CD4-positive, alpha-beta T cell (primary cell): ENCODE results near the gene EDEM2. TPM values are rescaled to one million over a fixed set of nuclear protein-coding genes. Genes with fewer than 3 reads are reported as not detected.

ENCODE experiments used
- ATAC-seq: fragments of 200-7000 bp; cut with Tn5 transposase; one replicate; pipeline ENCODE4 v1.10.0; 2022; ENCODE audit warnings: mild to moderate bottlenecking; ENCODE audit not compliant: poor library complexity
- CTCF ChIA-PET: fragments of 350-600 bp; sonication (Branson Sonifier 250); formaldehyde crosslinking; loops from one replicate; lab custom pipeline; 2021; ENCODE audit warnings: antibody characterized with exemption, inconsistent platforms; lab: Charles Lee
- POLR2A ChIA-PET: fragments of 350-600 bp; sonication (Branson Sonifier 250); formaldehyde crosslinking; loops from one replicate; lab custom pipeline; 2021; ENCODE audit warnings: antibody characterized with exemption, inconsistent platforms; lab: Charles Lee
- DNase-seq, 14 experiments: peaks; one replicate each; pipeline ENCODE4 v3.0.0-alpha.2; 2013 to 2020; ENCODE audit warnings: mixed read lengths in 2 of 14
- H3K27ac ChIP-seq, 2 donors: one replicate each; pipeline versions ENCODE4 v1.5.1 to v1.7.0; 2013; ENCODE audit warnings: low read length in 2 of 2, low read depth in 1 of 2, mild to moderate bottlenecking in 1 of 2
- H3K27me3 ChIP-seq, 2 experiments: 1 replicate in 1 of 2; 2 replicates in 1 of 2; pipeline versions ENCODE4 v1.6.1 to v1.7.0; 2013; ENCODE audit warnings: low read length in 2 of 2, control low read depth in 1 of 2, mild to moderate bottlenecking in 1 of 2, moderate library complexity in 1 of 2; ENCODE audit not compliant: insufficient read depth in 2 of 2, control insufficient read depth in 1 of 2
- H3K36me3 ChIP-seq: one replicate; pipeline ENCODE4 v1.6.1; 2013; ENCODE audit warnings: low read length, control low read depth; ENCODE audit not compliant: insufficient read depth
- H3K4me1 ChIP-seq: one replicate; pipeline ENCODE4 v1.6.1; 2013; ENCODE audit warnings: low read length, control low read depth; ENCODE audit not compliant: insufficient read depth
- H3K4me3 ChIP-seq: one replicate; pipeline ENCODE4 v1.5.1; 2013; ENCODE audit warnings: mild to moderate bottlenecking, low read length, moderate library complexity
- H3K9me3 ChIP-seq, 2 experiments: 1 replicate in 1 of 2; 2 replicates in 1 of 2; pipeline versions ENCODE4 v1.6.1 to v1.7.0; 2013; ENCODE audit warnings: low read length in 2 of 2, mild to moderate bottlenecking in 2 of 2, control low read depth in 1 of 2, moderate library complexity in 1 of 2; ENCODE audit not compliant: control insufficient read depth in 1 of 2, insufficient read depth in 1 of 2
- H3K27ac Mint-ChIP-seq: one replicate; pipeline ENCODE4 v1.8.0; 2020; ENCODE audit warnings: mixed read lengths
- H3K27me3 Mint-ChIP-seq: one replicate; pipeline ENCODE4 v1.8.0; 2021; ENCODE audit warnings: mixed read lengths
- H3K36me3 Mint-ChIP-seq: one replicate; pipeline ENCODE4 v1.8.0; 2021; ENCODE audit warnings: low read depth, mixed read lengths
- H3K4me1 Mint-ChIP-seq: one replicate; pipeline ENCODE4 v1.8.0; 2021; ENCODE audit warnings: low read depth, mixed read lengths
- H3K4me3 Mint-ChIP-seq: one replicate; pipeline ENCODE4 v1.8.0; 2020; ENCODE audit warnings: mild to moderate bottlenecking, mixed read lengths
- H3K9me3 Mint-ChIP-seq: one replicate; pipeline ENCODE4 v1.8.0; 2020; ENCODE audit warnings: mixed read lengths
- intact Hi-C, 2 experiments: fragments of 100-400 bp; cut with DNase I in 1 of 2; cut with micrococcal nuclease in 1 of 2; formaldehyde crosslinking; loops; one replicate each; pipeline versions ENCODE4 v1.15.1 to v1.9.0; 2023 to 2025; cut with DNase I, micrococcal nuclease
- total RNA-seq, 174 experiments: library from RNA in 2 of 174; stranded (reverse) in 2 of 174; gene quantifications; one replicate each; pipeline ENCODE4 v1.2.3 and lab custom pipeline; 2021 to 2026
- TF ChIP-seq, protein P1 (sequence below): fragments of 200-600 bp; IDR thresholded peaks from one replicate; pipeline ENCODE4 v1.8.0; 2022; ENCODE audit warnings: antibody characterized with exemption, mild to moderate bottlenecking

Gene EDEM2
- total RNA-seq, 2 experiments from 2014 or later = 12.2 to 12.6 TPM

GRCh38 chr20:35156978-35157377 lies 9.8 kb upstream of the EDEM2 start:
- TF ChIP-seq, protein P1, sequence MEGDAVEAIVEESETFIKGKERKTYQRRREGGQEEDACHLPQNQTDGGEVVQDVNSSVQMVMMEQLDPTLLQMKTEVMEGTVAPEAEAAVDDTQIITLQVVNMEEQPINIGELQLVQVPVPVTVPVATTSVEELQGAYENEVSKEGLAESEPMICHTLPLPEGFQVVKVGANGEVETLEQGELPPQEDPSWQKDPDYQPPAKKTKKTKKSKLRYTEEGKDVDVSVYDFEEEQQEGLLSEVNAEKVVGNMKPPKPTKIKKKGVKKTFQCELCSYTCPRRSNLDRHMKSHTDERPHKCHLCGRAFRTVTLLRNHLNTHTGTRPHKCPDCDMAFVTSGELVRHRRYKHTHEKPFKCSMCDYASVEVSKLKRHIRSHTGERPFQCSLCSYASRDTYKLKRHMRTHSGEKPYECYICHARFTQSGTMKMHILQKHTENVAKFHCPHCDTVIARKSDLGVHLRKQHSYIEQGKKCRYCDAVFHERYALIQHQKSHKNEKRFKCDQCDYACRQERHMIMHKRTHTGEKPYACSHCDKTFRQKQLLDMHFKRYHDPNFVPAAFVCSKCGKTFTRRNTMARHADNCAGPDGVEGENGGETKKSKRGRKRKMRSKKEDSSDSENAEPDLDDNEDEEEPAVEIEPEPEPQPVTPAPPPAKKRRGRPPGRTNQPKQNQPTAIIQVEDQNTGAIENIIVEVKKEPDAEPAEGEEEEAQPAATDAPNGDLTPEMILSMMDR = no peak
- intact Hi-C loops = no loop called here
- DNase-seq (no peak), ATAC-seq (no peak)
- Mint-ChIP-seq H3K4me1 (peaks cover 6% of the 10 kb centered on the region), H3K36me3 (no peaks in the 10 kb centered on the region), H3K9me3 (no peaks in the 10 kb centered on the region), H3K27ac (no peak overlapping the region), H3K27me3 (no peaks in the 10 kb centered on the region), H3K4me3 (no peak overlapping the region)
- H3K4me3 ChIP-seq = no peak overlapping the region
- POLR2A ChIA-PET = no interaction called here
- H3K36me3 ChIP-seq = no peaks in the 10 kb centered on the region
- no peak overlapping the region for H3K27ac ChIP-seq
- no peaks in the 10 kb centered on the region for H3K9me3 ChIP-seq
- CTCF ChIA-PET = no interaction called here
- no peaks in the 10 kb centered on the region for H3K27me3 ChIP-seq
- H3K4me1 ChIP-seq = peaks cover 13% of the 10 kb centered on the region

- H3K4me3 Mint-ChIP-seq = no peak overlapping the region
- no peak overlapping the region for H3K27ac ChIP-seq
- TF ChIP-seq, protein P1 = no peak
- ATAC-seq (no peak), DNase-seq (no peak)
- H3K9me3 Mint-ChIP-seq = no peaks in the 10 kb centered on the region
- no peaks in the 10 kb centered on the region for H3K36me3 ChIP-seq
- no peaks in the 10 kb centered on the region for H3K27me3 ChIP-seq
- peaks cover 4% of the 10 kb centered on the region for H3K4me1 ChIP-seq
- no peaks in the 10 kb centered on the region for H3K27me3 Mint-ChIP-seq
- H3K4me3 ChIP-seq = no peak overlapping the region
- intact Hi-C loops = no loop called here
- H3K27ac Mint-ChIP-seq = no peak overlapping the region
- H3K4me1 Mint-ChIP-seq = no peaks in the 10 kb centered on the region
- H3K9me3 ChIP-seq = no peaks in the 10 kb centered on the region
- ChIA-PET POLR2A (no interaction called here), CTCF (no interaction called here)
- H3K36me3 Mint-ChIP-seq = no peaks in the 10 kb centered on the region
These were observed 8.8 kb upstream of the EDEM2 start for GRCh38 chr20:35155936-35156335.

GRCh38 chr20:35151736-35152135 lies 4.6 kb upstream of the EDEM2 start:
- no peaks in the 10 kb centered on the region for H3K36me3 ChIP-seq
- no peaks in the 10 kb centered on the region for H3K9me3 Mint-ChIP-seq
- no peak overlapping the region for H3K27ac Mint-ChIP-seq
- ATAC-seq (no peak), DNase-seq (no peak)
- ChIA-PET POLR2A (no interaction called here), CTCF (no interaction called here)
- H3K4me1 Mint-ChIP-seq = peaks cover 22% of the 10 kb centered on the region
- H3K4me3 ChIP-seq = no peak overlapping the region
- H3K9me3 ChIP-seq = no peaks in the 10 kb centered on the region
- H3K4me3 Mint-ChIP-seq = no peak overlapping the region
- TF ChIP-seq, protein P1 = no peak
- no peaks in the 10 kb centered on the region for H3K27me3 Mint-ChIP-seq
- intact Hi-C loops = loop anchor here in 1 of 2 experiments (1.0 kb wide), 1 partner anchor 9 kb away; no protein-coding TSS in a partner anchor
- peaks cover 5% of the 10 kb centered on the region for H3K36me3 Mint-ChIP-seq
- H3K27ac ChIP-seq = no peak overlapping the region
- H3K27me3 ChIP-seq = no peaks in the 10 kb centered on the region
- H3K4me1 ChIP-seq = peaks cover 12% of the 10 kb centered on the region
